H1 (cell line): ENCODE results near the gene SESN3.

ENCODE experiments used
- CHD1 ChIP-seq: IDR thresholded peaks from 2 replicates; pipeline ENCODE4 v1.6.1; 2012; ENCODE audit warnings: low read depth, low read length, improper control_type of control experiment
- KDM5A ChIP-seq: fragments of 200-600 bp; IDR thresholded peaks from 2 replicates; pipeline ENCODE4 v1.7.1; 2012; ENCODE audit warnings: mild to moderate bottlenecking, low read length, inconsistent platforms, mixed read lengths
- POLR2A ChIP-seq, 2 experiments: IDR thresholded peaks; 1 replicate in 1 of 2; 2 replicates in 1 of 2; pipeline ENCODE4 v1.6.1; 2011; ENCODE audit warnings: low read depth in 2 of 2, low read length in 2 of 2, mild to moderate bottlenecking in 2 of 2; ENCODE audit errors: control extremely low read depth in 1 of 2
- SAP30 ChIP-seq: fragments of 300-600 bp; sonication (generic); IDR thresholded peaks from 2 replicates; pipeline ENCODE4 v1.7.1; 2012; ENCODE audit warnings: low read length, moderate library complexity, mild to moderate bottlenecking, inconsistent platforms; ENCODE audit not compliant: insufficient read depth, insufficient replicate concordance
- SIX5 ChIP-seq: IDR thresholded peaks from 2 replicates; pipeline ENCODE4 v1.6.1; 2011; ENCODE audit warnings: mild to moderate bottlenecking, low read depth, low read length
- SP4 ChIP-seq: IDR thresholded peaks from 2 replicates; pipeline ENCODE4 v1.6.1; 2012; ENCODE audit warnings: low read length, inconsistent platforms
- SUZ12 ChIP-seq: fragments of 200-600 bp; sonication (generic); IDR thresholded peaks from 2 replicates; pipeline ENCODE4 v1.6.1; 2012; ENCODE audit warnings: mild to moderate bottlenecking, inconsistent platforms, low read length, moderate library complexity, mixed read lengths
- ZNF274 ChIP-seq: IDR thresholded peaks from 2 replicates; pipeline ENCODE4 v1.7.0; 2012; ENCODE audit warnings: low read length, borderline replicate concordance; ENCODE audit errors: extremely low read depth
- TF ChIP-seq, protein P1 (sequence below), 3 experiments: IDR thresholded peaks; 1 replicate in 2 of 3; 2 replicates in 1 of 3; pipeline versions ENCODE4 v1.5.1 to v1.6.1; 2011; ENCODE audit warnings: low read length in 3 of 3, mild to moderate bottlenecking in 3 of 3, inconsistent platforms in 2 of 3, low read depth in 1 of 3, moderate library complexity in 1 of 3; ENCODE audit not compliant: insufficient read depth in 1 of 3; ENCODE audit errors: control extremely low read depth in 1 of 3

DNA sequence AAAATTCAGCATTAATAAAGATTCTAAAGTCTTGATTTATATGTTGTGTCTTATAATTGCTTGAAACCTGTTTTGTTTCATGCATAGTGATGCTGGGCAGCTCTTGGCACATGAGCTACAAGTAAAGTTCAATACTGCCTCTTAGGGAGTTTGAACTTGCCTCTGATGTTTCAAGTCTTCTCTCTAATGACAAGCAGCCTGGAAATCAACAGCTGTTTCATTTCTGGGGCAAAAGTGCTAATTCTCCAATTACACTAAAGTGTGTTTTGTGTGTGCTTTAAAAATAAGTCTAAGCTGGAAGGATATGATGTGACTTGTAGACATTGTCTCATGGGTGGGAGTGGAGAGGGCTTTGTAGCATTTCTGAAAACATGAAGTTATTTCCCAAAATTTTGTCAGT, 23.7 kb upstream of the SESN3 start:
- TF ChIP-seq CHD1: no peak
- TF ChIP-seq, protein P1, sequence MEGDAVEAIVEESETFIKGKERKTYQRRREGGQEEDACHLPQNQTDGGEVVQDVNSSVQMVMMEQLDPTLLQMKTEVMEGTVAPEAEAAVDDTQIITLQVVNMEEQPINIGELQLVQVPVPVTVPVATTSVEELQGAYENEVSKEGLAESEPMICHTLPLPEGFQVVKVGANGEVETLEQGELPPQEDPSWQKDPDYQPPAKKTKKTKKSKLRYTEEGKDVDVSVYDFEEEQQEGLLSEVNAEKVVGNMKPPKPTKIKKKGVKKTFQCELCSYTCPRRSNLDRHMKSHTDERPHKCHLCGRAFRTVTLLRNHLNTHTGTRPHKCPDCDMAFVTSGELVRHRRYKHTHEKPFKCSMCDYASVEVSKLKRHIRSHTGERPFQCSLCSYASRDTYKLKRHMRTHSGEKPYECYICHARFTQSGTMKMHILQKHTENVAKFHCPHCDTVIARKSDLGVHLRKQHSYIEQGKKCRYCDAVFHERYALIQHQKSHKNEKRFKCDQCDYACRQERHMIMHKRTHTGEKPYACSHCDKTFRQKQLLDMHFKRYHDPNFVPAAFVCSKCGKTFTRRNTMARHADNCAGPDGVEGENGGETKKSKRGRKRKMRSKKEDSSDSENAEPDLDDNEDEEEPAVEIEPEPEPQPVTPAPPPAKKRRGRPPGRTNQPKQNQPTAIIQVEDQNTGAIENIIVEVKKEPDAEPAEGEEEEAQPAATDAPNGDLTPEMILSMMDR (IDR thresholded peaks at IDR 0.05; ENCODE audit: control extremely low read depth in 1 of 3, insufficient read depth in 1 of 3, low read depth in 1 of 3, low read length in 3 of 3): no peak
- no peak for TF ChIP-seq SAP30
- TF ChIP-seq ZNF274: no peak
- TF ChIP-seq POLR2A (IDR thresholded peaks at IDR 0.05; ENCODE audit: control extremely low read depth in 1 of 2, low read depth in 2 of 2, low read length in 2 of 2): no peak
- no peak for TF ChIP-seq SIX5
- TF ChIP-seq KDM5A: no peak
- TF ChIP-seq SP4: no peak
- TF ChIP-seq SUZ12: no peak
